DMS79 treated with DMSO at 0.1 percent for 48 hours (cell line): ENCODE results near the gene CSF3.
A peak's percentile ranks its signal among the peaks of the same experiment; 100 is the strongest.

Experiments used
- DNase-seq: peaks from one replicate; lab custom pipeline; 2025; lab: John Stamatoyannopoulos, UW

The CSF3 gene

DNA sequence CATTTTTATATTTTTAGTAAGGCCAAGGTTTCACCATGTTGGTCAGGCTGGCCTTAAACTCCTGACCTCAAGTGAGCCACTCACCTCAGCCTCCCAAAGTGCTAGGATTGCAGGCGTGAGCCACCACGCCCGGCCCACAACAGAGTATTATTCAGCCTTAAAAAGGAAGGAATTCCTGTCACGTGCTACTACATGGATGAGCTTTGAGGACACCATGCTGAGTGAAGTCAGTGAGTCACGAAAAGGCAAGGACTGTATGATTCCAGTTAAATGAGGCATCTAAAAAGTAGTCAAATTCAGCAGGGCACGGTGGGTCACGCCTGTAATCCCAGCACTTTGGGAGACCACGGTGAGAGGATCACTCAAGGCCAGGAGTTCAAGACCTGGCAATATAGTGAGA, 9.7 kb downstream of the CSF3 start:
- no peak for DNase-seq

DNA sequence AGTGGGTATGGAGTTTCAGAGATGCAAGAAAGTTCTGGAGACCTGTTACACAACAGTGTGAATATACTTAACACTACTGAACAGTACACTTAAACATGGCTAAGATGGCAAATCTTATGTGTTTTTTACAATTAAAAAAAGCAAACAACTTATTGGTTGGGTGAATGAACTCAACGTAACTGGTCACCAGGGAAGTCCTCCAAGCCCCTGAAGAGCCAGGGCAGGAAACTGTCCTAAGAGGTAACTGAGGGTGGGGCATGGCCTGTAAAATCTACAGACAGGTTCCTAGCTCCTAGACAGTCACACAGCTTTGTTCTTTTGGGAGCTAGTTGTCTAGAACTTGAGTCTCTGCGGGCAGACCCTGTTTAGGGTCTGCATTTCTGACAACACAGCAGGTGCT, 10.3 kb downstream of the CSF3 start:
- no peak for DNase-seq

DNA sequence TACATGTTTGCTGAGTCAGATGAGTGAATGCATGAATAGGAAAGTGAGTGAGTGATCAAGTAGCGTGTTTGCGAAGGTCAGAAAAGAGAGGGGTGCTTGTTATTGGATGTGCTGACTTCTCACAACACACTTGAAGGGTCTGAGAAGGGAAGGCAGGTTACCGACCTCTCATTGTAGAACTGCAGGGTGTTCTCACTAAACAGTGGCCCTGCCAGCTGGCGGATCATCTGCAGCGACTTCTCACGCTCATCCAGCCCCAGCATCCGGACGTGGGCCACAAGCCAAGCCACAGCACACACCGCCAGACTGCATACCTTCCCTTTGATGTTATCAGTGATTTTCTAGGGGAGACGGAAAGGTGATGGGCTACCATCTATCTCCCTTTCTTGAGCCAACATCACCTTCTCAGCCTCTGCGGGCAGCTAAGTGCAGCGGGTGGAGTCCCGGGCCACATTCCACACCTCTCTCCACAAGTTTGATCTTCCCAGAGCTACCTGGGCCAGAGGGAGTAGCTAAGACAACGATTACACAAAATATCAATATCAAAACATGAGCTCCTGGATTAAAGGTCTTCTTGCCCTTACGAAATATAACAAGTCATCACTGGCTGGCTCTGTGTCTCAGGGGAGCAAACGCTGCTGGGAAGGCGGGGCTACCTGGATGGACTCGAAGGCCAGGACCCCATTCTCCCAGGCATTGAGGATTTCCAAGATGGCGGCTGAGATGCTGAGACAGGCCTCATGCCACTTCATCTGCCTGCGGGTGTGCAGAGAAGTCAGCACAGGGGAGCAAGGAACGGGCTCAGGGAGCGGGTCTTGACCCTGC, 11.0 kb downstream of the CSF3 start:
- peak; percentile 97 for DNase-seq

DNA sequence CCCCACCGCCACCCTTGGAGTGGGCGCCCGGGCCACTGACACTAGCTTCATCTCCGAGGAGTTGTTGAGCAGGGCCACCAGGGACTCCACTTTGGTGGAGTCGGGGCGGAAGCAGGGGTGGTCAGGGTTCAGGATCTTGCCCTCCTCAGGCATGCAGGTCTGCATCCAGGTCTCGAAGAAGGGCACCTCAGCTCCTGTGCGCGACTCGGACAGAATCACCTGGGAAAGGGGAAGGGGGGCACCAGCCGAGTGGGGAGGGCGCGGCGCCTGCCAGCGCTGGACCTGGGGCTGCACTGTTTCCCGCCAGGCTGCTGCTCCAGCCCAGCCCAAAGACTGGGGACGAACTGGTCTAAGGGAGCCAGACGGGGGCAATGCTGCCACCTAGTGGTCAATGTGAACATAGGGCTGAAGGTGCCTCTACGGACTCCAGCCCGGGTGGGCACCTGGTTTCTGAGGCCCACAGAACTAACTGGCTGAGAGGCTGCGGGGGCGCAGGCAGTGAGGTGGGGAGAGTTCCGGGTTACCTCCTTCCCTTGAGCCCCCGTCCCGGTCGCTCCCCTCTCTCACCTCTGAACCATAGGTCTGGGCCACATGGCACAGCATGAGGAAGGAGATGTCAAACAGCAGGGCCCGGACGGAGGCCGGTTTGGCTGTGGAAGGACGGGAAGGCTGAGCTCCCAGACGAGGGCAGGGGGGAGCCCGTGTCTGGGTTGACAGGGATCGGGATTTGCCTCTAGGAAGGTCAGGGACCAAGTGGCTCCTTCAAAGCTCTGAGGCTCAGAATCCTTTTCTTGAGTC, 11.8 kb downstream of the CSF3 start:
- peak; percentile 43 for DNase-seq

DNA sequence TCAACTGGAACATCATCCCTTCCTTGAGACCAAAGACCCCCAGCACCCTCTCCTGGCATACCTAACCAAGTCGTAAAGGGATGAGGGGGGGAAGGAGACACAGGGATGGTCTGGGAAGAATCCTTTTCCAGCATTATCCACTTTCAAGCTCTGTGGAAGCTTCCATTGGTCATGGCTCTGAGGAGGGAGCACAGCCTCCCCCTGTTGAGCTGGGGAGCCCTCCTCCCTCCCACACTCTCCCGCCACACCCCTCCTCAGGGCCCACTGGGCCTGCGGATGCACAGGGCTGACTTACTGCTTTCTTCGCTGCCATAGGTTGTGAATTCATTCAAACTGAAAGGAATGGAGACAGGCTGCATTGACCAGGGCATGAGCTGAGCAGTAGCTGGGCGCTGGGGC, 12.4 kb downstream of the CSF3 start:
- DNase-seq: no peak

DNA sequence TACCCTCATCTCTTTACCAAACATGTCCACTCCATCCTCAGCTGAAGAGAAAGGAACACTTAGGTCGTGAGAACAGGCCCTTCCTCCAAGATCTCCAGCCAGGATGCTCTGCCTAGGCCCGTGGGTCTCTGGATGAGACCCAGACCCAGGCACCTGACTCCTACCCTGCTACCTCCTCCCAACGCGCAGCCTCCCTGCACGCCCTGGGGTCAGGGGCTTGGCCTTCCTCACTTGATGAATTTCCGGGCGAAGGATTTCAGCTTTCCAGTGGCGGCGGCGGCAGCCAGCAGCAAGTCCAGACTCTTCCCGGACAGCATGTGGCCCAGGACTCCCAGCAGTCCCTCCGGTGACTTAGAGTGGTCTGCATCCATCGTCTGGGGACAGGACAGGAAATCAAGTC, 13.4 kb downstream of the CSF3 start:
- DNase-seq: no peak

DNA sequence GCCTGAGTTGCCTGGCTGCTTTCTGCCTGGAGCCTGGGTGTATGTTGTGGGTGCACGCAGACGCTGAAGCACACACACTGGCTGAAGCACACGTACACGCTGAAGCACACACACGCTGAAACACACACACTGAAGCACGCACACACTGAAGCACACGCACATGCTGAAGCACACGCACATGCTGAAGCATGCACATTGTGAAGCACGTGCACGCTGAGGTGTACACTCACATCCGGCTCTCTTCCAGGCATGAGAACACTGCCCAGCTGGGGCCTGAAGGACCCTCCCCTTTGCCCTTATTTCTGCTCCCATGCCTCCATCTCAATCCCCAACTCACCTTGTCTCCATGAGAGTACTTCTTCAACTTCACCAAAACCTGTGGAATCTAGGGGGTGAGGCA, 16.5 kb downstream of the CSF3 start:
- no peak for DNase-seq

DNA sequence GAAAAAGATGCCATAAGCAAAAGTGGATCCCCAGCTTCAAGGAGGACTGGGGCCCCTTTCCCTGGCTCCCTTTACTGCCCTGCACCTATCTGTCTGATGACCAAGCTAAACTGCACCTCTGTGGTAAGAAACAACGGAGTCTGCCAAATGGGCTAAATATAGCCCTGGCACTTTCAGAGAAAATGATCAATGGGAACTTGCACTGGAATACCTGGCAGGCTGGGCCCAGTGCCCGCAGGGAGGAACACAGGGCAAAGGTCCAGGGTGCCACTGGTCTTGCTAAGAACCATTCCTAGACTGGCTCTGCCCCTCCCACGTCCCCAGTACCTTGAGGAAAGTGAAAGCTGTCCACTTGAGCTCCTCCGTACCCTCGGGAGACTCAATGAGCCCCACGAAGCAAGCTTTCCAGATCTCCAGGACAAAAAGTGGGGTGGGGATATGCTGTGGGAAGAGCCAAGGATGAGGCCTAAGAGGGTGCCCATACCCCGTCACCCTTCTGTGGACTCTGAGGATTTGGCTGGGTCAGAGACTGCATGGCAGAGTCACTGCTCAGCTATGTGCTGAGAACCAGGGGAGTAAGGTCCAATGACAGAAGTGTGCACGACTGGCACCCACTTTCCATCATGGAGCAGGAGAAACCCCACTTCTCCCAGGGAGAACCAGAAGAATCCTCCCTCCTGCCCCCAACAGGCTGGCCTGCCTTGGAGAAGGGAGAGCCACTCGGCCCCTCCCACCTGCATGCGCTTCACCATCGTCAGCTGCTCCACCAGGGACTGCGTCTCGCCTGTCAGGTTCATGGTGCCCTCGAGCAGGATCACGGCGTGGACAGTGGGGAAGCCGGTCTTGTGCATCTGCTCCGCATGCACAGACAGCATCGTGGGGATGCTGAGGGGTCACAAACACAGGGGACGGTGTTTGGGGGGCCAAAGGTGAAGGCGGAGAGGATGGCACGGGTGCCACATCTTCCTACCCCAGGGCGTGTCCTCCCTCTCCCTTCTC, 17.4 kb downstream of the CSF3 start:
- DNase-seq: no peak

DNA sequence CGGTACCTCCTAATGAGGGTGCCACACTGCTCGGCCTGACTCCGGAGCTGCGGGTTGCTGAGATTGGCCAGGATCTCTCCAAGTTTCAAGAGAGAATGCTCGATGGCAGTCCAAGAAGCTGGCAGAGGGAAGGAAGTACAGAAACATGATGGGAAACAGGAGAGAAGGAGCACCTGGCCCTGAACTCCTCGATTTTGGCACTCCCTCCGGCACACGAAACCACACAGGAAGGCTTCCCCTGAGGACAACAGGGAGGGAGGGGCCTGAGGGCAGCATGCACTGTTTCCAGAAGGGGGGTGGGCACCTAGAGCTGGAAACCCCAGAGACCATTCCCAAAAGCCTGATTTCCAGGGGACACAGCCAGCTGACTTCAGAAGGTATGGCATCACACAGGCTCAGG, 18.1 kb downstream of the CSF3 start:
- no peak for DNase-seq

DNA sequence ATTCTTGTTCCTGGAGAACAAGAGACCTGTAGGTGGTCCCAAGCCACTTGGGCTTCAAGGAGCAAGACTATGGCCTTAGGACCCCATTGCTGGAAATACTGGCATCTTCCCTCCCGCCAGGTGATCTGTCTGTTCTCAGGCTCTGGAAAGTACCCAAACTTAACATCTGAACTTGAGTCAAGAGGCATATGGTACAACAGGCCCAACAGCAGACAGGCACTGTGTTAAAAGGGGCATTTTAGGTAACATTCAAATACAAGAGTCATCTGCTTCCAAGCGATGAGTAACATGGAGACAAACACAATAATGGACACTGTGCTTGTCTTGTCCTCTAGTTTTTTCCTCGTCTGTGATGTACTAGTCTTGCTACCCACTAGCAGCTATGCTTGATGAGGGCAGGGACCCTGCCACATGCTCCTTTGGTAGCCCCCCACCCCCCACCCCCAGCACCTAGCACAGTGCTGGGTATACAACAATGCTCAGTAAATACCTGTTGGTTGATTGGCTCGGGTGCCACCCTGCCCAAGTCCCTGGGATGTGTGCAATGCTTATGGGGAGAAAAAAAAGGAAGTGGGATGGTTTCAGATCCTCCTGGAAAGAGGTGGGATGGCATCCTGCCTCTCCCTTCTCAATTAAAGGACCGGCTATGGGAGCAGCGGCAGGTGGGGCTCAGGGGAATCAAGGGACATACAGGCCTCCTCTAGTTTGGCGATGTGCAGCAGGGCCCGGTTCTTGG, 19.4 kb downstream of the CSF3 start:
- DNase-seq: no peak

DNA sequence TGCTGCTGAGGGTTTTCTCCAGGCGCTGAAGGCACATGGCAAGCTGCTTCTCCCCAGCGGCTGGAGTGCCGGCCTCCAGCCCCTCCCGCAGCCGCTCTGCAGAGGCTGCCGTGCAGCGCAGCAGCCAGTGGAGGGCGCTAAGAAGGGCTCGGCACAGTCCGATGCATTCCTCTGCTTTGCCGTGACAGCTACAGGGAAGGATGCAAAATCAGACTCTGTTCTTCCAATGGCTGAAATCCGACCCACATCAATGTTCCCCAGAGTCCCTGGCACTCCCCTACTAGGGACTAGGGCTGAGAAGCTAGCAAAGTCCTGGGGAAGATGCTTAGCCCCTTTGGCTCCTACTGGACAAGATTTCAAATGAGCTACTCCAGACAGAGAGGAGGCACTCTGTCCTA, 19.9 kb downstream of the CSF3 start:
- no peak for DNase-seq

DNA sequence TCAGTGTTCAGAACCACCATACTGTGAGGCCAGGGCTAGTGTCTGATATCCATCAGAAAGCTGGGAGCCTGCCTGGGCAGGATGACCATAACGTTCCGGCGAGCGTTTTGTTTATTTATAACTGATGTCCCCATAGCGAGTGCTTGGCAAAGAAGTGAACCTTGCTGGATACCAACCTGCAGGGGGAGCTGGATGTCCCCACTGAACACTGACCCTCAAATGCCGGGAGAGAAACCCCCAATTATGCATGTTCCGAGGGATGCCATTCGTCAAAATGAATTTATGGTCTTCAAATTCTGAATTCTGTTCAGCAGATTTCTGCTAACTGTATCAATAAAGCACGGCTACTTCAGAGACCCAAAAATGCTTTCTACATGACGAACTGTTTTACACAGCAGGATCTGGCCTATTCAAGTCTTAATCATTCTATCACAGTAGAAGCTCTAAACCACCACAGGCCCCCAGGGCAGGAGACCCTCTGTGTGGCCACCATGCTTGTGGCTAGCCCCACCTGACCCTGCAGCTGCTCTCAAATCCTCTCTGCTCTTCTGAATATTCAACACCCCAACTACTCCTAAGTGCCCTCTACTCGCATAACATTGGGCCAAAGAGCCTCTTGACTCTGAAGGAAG, 23.8 kb downstream of the CSF3 start:
- peak; percentile 97 for DNase-seq

DNA sequence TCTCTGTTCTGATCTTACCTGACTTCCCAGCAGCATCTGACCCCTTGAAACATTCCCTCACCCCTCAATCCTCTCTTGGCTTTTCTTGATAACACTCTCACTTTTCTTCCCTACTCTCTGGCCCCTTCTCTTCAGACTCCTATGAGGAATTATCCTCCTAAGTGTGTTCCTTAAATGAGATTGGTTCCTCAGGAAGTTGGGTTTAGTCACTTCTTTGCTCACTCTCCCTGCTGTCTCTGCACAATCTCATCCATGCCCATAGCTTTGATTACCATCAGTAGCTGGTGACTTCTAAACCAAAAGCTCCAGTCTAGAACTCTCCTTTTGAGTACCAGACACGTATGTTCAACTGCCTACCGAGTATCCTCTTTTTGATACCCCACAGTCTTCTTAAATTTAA, 26.0 kb downstream of the CSF3 start:
- DNase-seq: no peak

DNA sequence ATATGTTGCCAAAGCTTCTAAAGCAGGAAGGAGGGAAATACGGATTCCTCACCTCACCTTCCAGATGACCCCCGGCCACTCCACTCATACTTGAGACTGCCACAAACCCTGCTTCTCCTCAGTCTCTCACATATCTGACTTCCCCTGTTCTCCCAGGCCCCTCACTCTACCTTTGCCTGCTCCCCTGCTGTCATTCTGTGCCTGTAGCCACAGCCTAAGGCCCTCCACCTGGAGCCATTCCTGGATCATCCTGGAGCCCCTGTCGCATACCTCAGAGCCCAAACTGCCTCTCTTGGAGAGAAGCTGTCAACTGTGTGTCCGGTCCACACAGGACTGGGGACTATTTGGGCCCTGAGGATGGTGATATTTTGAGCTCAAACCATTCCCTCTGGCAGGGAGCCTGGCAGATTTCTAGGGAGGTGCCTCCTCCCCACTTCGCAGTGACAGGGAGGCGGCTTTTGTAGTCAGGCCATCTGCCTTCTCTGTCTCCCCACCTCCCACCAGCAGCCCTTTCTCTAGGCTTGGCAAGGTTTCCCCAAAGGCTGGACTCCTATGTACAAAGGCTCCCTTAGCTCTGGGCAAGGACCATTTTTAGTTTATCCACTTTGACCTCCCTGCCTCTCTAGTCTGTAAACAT, 41.3 kb downstream of the CSF3 start:
- DNase-seq: no peak

DNA sequence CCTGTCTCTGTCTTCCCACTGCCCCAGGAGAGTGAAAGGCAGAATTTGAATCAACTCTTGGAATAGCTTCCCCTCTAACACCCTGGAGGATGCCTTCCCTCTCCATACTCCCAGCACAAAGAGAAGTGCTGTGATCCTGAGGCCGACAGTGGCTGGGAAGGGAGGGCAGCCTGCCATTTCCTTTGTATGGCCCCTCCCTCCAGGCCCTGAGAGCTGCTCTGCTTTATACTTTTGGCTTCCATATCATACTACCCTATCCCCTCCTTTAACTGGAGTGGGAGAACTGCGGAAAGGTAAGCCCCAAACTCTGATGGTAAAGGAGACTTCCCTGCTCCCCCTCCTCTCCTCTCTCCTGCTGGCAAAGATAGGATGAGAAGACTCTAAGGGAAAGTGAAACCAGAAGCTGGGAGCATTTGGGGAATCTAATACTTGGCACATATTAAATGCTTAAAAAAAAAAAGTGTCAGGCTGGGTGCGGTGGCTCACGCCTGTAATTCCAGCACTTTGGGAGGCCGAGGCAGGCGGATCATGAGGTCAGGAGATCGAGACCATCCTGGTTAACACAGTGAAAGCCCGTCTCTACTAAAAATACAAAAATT, 43.0 kb downstream of the CSF3 start:
- DNase-seq: no peak

DNA sequence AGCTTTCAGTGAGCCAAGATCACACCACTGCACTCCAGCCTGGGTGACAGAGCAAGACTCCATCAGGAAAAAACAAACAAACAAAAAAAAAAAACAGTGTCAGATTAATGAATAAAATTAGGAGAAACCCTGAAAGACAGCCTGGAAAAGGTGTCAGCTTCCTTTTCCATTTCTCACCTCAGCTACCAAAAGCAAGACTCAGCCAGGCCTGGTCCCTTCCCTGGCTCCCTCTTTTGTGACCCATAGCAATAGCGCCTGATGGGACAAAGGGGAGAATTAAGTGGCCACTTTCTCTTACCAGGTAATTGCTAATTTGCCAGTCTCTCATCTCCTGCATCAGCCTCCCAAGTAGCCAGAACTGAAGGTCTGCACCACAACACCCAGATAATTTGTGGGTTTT, 43.6 kb downstream of the CSF3 start:
- DNase-seq: no peak

DNA sequence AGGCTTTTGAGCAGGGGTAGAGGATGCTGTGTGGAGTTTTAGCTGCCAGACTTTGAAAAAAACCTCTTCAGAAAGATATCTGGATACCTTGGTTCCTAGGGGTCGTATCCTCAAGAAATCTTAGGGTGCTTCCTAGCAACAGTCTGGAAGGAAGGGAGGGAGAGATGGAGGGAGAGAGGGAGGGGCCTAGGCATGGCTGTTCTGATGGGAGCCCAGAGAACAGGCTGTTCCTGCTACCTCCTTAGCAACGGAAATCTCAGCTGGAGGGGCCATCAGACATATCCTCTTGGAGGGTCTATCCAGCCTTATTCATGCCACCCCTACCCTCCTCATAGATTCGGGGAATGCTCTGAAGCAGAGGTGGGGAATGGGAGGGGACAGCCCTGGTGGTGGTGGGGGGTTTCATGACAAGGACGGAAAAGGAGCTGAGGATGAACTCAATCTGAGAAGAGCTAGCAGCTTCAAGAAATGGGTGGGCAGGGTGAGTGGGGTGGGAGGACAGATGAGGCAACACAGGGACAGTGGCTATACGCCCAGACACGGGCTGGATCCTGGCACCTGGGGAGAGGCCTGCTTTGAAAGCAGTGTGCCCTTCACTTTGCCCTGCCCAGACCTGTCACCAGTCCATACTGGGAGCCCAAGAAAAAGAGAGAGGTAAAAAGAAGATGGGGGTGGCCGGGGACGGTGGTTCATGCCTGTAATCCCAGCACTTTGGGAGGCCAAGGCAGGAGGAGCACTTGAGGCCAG, 44.7 kb downstream of the CSF3 start:
- no peak for DNase-seq

DNA sequence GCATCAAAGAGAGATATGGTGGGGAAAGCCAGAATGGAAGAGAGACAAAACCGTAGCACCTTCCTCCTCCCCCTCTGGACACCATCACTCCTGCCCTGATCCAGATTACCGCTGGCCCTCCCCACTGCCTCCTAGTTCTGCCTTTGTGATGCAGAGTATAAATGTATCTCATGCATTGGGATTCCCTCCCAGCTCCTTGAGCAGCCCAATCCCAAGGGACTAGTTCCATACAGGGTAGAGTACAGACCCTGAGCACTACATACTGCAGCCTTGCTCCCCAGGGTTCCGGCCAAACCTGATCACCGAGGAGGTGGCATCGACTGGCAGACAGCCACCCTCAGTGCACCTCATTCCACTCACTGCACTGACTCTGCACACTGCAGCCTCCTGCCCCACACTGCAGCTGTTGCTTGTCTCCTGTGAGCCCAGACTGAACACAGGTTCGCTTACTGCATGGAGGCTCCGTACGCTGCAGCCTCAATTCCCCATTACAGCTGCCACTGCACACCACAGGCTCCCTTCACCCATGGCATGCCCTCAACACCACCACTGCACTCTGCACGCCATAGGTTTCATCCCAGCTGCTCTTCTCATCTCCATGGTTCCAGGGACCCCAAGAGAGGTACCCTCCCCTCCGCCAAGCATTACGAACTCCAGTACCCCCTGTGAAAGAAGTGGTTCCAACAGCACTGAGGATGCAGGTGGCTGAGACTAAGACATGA, 45.8 kb downstream of the CSF3 start:
- DNase-seq: no peak

DNA sequence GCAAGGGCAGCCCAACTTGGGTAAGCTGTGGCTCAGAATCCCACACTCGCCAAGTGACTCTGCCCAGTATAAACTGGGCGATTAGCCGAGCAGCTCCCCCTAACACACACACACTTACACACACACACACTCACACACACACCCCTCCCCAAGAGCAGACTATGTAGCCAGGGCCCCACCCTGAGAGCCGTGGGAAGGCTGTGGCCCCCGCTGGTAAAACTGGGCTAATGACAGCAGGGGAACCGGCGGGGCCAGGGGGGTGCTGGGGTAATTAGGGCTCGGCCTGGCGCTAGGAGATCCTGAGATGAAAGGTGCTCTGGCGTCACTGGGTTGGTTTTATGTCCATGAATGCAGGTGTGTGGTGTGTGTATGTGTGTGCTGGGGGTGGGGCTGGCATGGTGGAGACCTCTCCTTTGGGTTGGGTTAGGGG, 46.4 kb downstream of the CSF3 start:
- DNase-seq: no peak
